PFSK-1 (cell line): Measurements from ENCODE around the gene MIOX.

ENCODE experiments used
- FOXP2 ChIP-seq: optimal IDR thresholded peaks from 2 replicates; pipeline ENCODE3; 2011; ENCODE audit warnings: borderline replicate concordance, control low read depth, inconsistent platforms; ENCODE audit not compliant: insufficient read depth; ENCODE audit errors: extremely low read length, extremely low read depth
- POLR2AphosphoS5 ChIP-seq: IDR thresholded peaks from 2 replicates; pipeline ENCODE4 v1.6.1; 2012; ENCODE audit warnings: low read depth, mild to moderate bottlenecking, control low read depth, low read length, moderate library complexity
- REST ChIP-seq, 2 experiments: IDR thresholded peaks; 2 replicates each; pipeline versions ENCODE4 v1.6.1 to v1.8.0; 2011 to 2012; ENCODE audit warnings: low read depth in 2 of 2, low read length in 2 of 2, control low read depth in 1 of 2, inconsistent platforms in 1 of 2, mild to moderate bottlenecking in 1 of 2, moderate library complexity in 1 of 2; ENCODE audit not compliant: insufficient read depth in 1 of 2
- SIN3A ChIP-seq: IDR thresholded peaks from 2 replicates; pipeline ENCODE4 v1.6.1; 2012; ENCODE audit warnings: mild to moderate bottlenecking, low read length, moderate library complexity, borderline replicate concordance; ENCODE audit not compliant: insufficient read depth
- TAF1 ChIP-seq: IDR thresholded peaks from 2 replicates; pipeline ENCODE4 v1.6.1; 2012; ENCODE audit warnings: low read length, control low read depth, borderline replicate concordance; ENCODE audit not compliant: insufficient read depth

GRCh38 chr22:50525858-50526107 is 39.1 kb downstream of the MIOX start:
- TF ChIP-seq REST (IDR thresholded peaks at IDR 0.05; ENCODE audit: insufficient read depth in 1 of 2, low read depth in 2 of 2, low read length in 2 of 2) (0 out of 4 replicates have a peak, but pooled peaks of 1 of the 2 experiments have one; percentile 9), SIN3A (no peak), TAF1 (no peak), POLR2AphosphoS5 (no peak), FOXP2 (no peak)
